GM12874 (cell line): ENCODE data around the gene TTYH2.

ENCODE experiments used
- CTCF ChIP-seq: IDR thresholded peaks from 2 replicates; pipeline ENCODE4 v1.5.1; 2011; ENCODE audit warnings: low read depth, mild to moderate bottlenecking, control low read depth, low read length, moderate library complexity; ENCODE audit not compliant: insufficient read depth

Gene TTYH2

GRCh38 chr17:74185571-74186185 lies 27.7 kb upstream of the TTYH2 start:
- no peak for TF ChIP-seq CTCF

GRCh38 chr17:74186498-74186897 lies 26.9 kb upstream of the TTYH2 start:
- no peak for TF ChIP-seq CTCF

- TF ChIP-seq CTCF = no peak
Observed at GRCh38 chr17:74187761-74188160, 25.6 kb upstream of the TTYH2 start.

DNA sequence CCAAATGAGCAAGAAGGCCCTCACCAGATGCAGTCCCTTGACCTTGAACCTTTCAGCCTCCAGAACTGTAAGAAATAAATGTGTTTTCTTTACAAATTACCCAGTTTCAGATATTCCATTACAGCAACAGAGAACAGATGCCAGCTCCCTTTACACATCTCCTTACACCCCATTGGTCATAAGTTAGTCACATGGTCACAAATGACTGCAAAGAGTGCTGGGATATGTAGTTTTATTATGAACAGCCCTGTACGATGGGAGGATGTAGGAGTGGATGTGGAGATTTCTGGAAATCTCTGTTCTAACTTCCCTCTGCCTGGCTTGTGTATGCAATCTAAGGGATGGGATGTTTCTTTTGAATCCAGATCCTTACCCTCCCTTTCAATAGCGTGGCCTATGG lies 23.2 kb upstream of the TTYH2 start:
- no peak for TF ChIP-seq CTCF

- TF ChIP-seq CTCF = no peak
Observed at GRCh38 chr17:74190807-74191406, 22.5 kb upstream of the TTYH2 start.

DNA sequence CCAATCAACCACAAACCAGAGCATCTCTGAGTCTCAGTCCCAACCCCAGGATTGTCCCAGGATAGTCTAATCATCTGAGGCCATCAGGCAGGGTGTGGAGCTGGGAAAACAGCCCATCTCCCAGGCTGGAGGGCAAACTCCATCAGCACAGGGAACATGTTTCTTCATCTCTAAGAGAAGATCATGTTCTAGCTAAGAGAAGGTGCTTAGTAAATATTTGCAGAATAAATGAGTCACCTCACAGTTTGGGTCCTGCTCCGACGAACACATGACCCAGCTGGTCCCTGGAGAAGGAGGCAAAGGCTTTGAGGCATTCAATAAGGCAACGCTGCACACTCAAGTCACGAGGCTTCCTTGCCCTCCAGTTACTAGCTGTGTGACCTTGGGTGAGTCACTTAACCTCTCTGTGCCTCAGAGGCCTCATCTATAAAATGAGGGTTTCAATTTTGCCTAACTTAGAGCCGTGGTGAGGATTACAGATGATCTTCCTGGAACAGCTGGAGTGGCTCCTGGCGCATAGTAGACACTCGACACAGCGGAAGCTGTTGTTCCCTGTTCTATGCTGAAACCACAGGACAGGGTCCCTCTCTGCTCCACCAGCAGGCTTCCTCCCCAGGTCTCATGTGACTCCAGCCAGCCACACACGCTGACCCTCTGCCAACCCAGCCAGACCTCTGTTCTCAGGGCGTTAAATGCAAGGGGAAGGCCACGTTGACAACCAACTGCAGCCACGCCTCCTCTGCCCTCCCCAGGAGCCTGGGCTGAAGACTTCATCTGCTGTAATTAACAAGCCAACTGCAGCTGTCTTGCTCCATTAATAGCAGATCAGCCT lies 20.2 kb upstream of the TTYH2 start:
- TF ChIP-seq CTCF = no peak

- no peak for TF ChIP-seq CTCF
Observed at GRCh38 chr17:74194682-74195081, 18.7 kb upstream of the TTYH2 start.
